SK-N-SH (cell line): ENCODE results near the gene RHOBTB3. TPM values are rescaled to one million over a fixed set of nuclear protein-coding genes. Genes with fewer than 3 reads are reported as not detected.

Experiments
- CTCF ChIA-PET: fragments of 300-600, 350-600 bp; formaldehyde crosslinking; extraction: SDS; loops from one replicate; lab custom pipeline; 2021; lab: Yijun Ruan, JAX
- POLR2A ChIA-PET: fragments of 350-600 bp; sonication (Branson Sonifier 250); formaldehyde crosslinking; extraction: SDS; loops from one replicate; lab custom pipeline; 2020; ENCODE audit warnings: antibody characterized with exemption, inconsistent platforms; lab: Yijun Ruan, JAX
- DNase-seq: peaks from one replicate; pipeline ENCODE4 v3.0.0; 2012
- H2AFZ ChIP-seq: fragments of 200-600 bp; sonication (generic); 2 replicates; pipeline ENCODE4 v1.8.1; 2016; ENCODE audit warnings: antibody characterized with exemption, mild to moderate bottlenecking, low read depth
- H3F3A ChIP-seq: fragments of 200-600 bp; sonication (generic); replicated peaks from 2 replicates; pipeline ENCODE3; 2016; ENCODE audit warnings: antibody characterized with exemption, mild to moderate bottlenecking; ENCODE audit not compliant: insufficient read depth
- H3K27ac ChIP-seq, 2 experiments: fragments of 200-500 bp in 1 of 2; fragments of 200-600 bp in 1 of 2; sonication (Bioruptor generic) in 1 of 2; sonication (generic), shearing (Covaris generic) in 1 of 2; 2 replicates each; pipeline versions ENCODE4 v1.5.1 to v1.6.1; 2014 to 2016; ENCODE audit warnings: low read depth in 2 of 2, inconsistent platforms in 1 of 2, low read length in 1 of 2, mild to moderate bottlenecking in 1 of 2, mixed read lengths in 1 of 2
- H3K27me3 ChIP-seq: fragments of 200-600 bp; sonication (generic), shearing (Covaris generic); 2 replicates; pipeline ENCODE4 v1.6.1; 2016; ENCODE audit warnings: mixed run types; ENCODE audit not compliant: insufficient read depth
- H3K36me3 ChIP-seq, 2 experiments: fragments of 200-500 bp in 1 of 2; fragments of 200-600 bp in 1 of 2; sonication (Bioruptor generic) in 1 of 2; sonication (generic) in 1 of 2; replicated peaks in 1 of 2; 2 replicates each; pipeline versions ENCODE3 to v1.5.1; 2014 to 2016; ENCODE audit warnings: low read length in 1 of 2, mild to moderate bottlenecking in 1 of 2; ENCODE audit not compliant: insufficient read depth in 2 of 2, control insufficient read depth in 1 of 2
- H3K4me1 ChIP-seq, 2 experiments: fragments of 200-500 bp in 1 of 2; fragments of 200-600 bp in 1 of 2; sonication (Bioruptor generic) in 1 of 2; sonication (generic), shearing (Covaris generic) in 1 of 2; 2 replicates each; pipeline versions ENCODE4 v1.5.1 to v1.6.1; 2014 to 2016; ENCODE audit warnings: low read depth in 1 of 2, low read length in 1 of 2, mixed run types in 1 of 2; ENCODE audit not compliant: insufficient read depth in 2 of 2, control insufficient read depth in 1 of 2
- H3K4me2 ChIP-seq: fragments of 200-600 bp; sonication (generic), shearing (Covaris generic); 2 replicates; pipeline ENCODE4 v1.6.1; 2017; ENCODE audit warnings: mixed run types
- H3K4me3 ChIP-seq, 2 experiments: fragments of 200-500 bp in 1 of 2; fragments of 200-600 bp in 1 of 2; sonication (Bioruptor generic) in 1 of 2; sonication (generic), shearing (Covaris generic) in 1 of 2; 2 replicates each; pipeline versions ENCODE4 v1.5.1 to v1.8.1; 2014 to 2016; ENCODE audit warnings: low read depth in 2 of 2, inconsistent platforms in 1 of 2, low read length in 1 of 2, mild to moderate bottlenecking in 1 of 2, mixed read lengths in 1 of 2, moderate library complexity in 1 of 2
- H3K79me2 ChIP-seq: fragments of 200-600 bp; sonication (generic); 2 replicates; pipeline ENCODE4 v1.8.1; 2017; ENCODE audit warnings: mild to moderate bottlenecking; ENCODE audit not compliant: insufficient read depth
- H3K9ac ChIP-seq: fragments of 200-600 bp; sonication (generic); 2 replicates; pipeline ENCODE4 v1.6.1; 2017; ENCODE audit warnings: mixed run types
- H3K9me2 ChIP-seq: fragments of 200-600 bp; sonication (generic); 2 replicates; pipeline ENCODE4 v1.6.1; 2017; ENCODE audit warnings: mixed run types
- H3K9me3 ChIP-seq: fragments of 200-600 bp; sonication (generic); 2 replicates; pipeline ENCODE4 v1.6.1; 2017; ENCODE audit warnings: mixed run types, mild to moderate bottlenecking, moderate library complexity
- H4K20me1 ChIP-seq: fragments of 200-600 bp; sonication (generic); 2 replicates; pipeline ENCODE4 v1.6.1; 2017; ENCODE audit warnings: mild to moderate bottlenecking, mixed run types; ENCODE audit not compliant: insufficient read depth
- CHD2 ChIP-seq: fragments of 150-350 bp; IDR thresholded peaks from 2 replicates; pipeline ENCODE4 v1.6.1; 2018; ENCODE audit warnings: low read length; ENCODE audit not compliant: partially characterized antibody
- ELF1 ChIP-seq: IDR thresholded peaks from 2 replicates; pipeline ENCODE4 v1.4.0; 2012
- EP300 ChIP-seq, 2 experiments: IDR thresholded peaks; 2 replicates each; pipeline versions ENCODE4 v1.4.0 to v1.6.1; 2012; ENCODE audit warnings: borderline replicate concordance in 1 of 2, low read depth in 1 of 2, low read length in 1 of 2
- FOXJ3 ChIP-seq: sonication (generic); formaldehyde crosslinking; IDR thresholded peaks from 2 replicates; pipeline ENCODE4 v1.5.1; 2020; ENCODE audit warnings: mild to moderate bottlenecking, missing genetic modification reagents
- FOXM1 ChIP-seq: IDR thresholded peaks from 2 replicates; pipeline ENCODE4 v1.4.0; 2012; ENCODE audit warnings: low read depth, mild to moderate bottlenecking
- MXI1 ChIP-seq: IDR thresholded peaks from 2 replicates; pipeline ENCODE4 v1.6.1; 2012; ENCODE audit warnings: mild to moderate bottlenecking, low read depth, low read length, improper control_type of control experiment
- NFIC ChIP-seq: IDR thresholded peaks from 2 replicates; pipeline ENCODE4 v1.4.0; 2012; ENCODE audit warnings: borderline replicate concordance
- NRF1 ChIP-seq: IDR thresholded peaks from 2 replicates; pipeline ENCODE4 v1.6.1; 2012; ENCODE audit warnings: low read depth, mild to moderate bottlenecking, low read length
- POLR2AphosphoS5 ChIP-seq: IDR thresholded peaks from 2 replicates; pipeline ENCODE4 v1.6.1; 2012; ENCODE audit warnings: low read depth, low read length
- REST ChIP-seq: IDR thresholded peaks from 2 replicates; pipeline ENCODE4 v1.6.1; 2012; ENCODE audit warnings: mild to moderate bottlenecking, low read depth, low read length, moderate library complexity
- RXRA ChIP-seq: IDR thresholded peaks from 2 replicates; pipeline ENCODE4 v1.4.0; 2012; ENCODE audit warnings: low read depth, mild to moderate bottlenecking, borderline replicate concordance
- SIN3A ChIP-seq: IDR thresholded peaks from 2 replicates; pipeline ENCODE4 v1.6.1; 2012; ENCODE audit warnings: low read depth, mild to moderate bottlenecking, low read length, moderate library complexity, borderline replicate concordance
- TCF12 ChIP-seq: IDR thresholded peaks from 2 replicates; pipeline ENCODE4 v1.4.0; 2012
- YY1 ChIP-seq: IDR thresholded peaks from 2 replicates; pipeline ENCODE4 v1.4.0; 2012; ENCODE audit warnings: low read depth, mild to moderate bottlenecking
- ZBTB33 ChIP-seq: IDR thresholded peaks from 2 replicates; pipeline ENCODE4 v1.4.0; 2012; ENCODE audit warnings: low read depth, borderline replicate concordance
- WGBS: methylation state at CpG from one replicate; pipeline ENCODE4 v1.1.6; 2017; ENCODE audit warnings: low lambda C conversion rate; 5-methylcytosine and 5-hydroxymethylcytosine counted together
- polyA plus RNA-seq, 3 experiments: library from polyadenylated mRNA; depleted of rRNA; stranded (reverse); fragments of >200 nt; gene quantifications; 2 replicates each; pipeline ENCODE4 v1.2.3, GENCODE V29; 2012
- TF ChIP-seq, protein P1 (sequence below): IDR thresholded peaks from 2 replicates; pipeline ENCODE4 v1.4.0; 2012; ENCODE audit warnings: low read depth, borderline replicate concordance
- TF ChIP-seq, protein P2 (sequence below): IDR thresholded peaks from 2 replicates; pipeline ENCODE4; 2012
- TF ChIP-seq, protein P3 (sequence below): fragments of 200-600 bp; sonication (generic); IDR thresholded peaks from 2 replicates; pipeline ENCODE4 v1.6.1; 2017; ENCODE audit warnings: antibody characterized with exemption, mild to moderate bottlenecking, moderate library complexity

The RHOBTB3 gene
- polyA plus RNA-seq, 1 of the 3 experiments (the other 2 are of a cell fraction) = 59.3 TPM

GRCh38 chr5:95682891-95683290, 48.2 kb upstream of the RHOBTB3 start, which contains the start of gene SPATA9:
TSS of gene SPATA9 (minus strand) at chr5:95682991. CDS start at chr5:95682854, 137 bp downstream.
- Histone ChIP-seq H3F3A (no peaks in the 10 kb centered on the region), H4K20me1 (no peaks in the 10 kb centered on the region), H3K27ac (no peak within 1 kb of the TSS), H3K4me1 (no peaks in the 10 kb centered on the region), H3K4me2 (no peak within 1 kb of the TSS), H3K9me2 (no peaks in the 10 kb centered on the region), H3K36me3 (peaks cover 0 to 5% of the 10 kb centered on the region in 2 experiments), H3K4me3 (no peak within 1 kb of the TSS), H3K9ac (no peak within 1 kb of the TSS), H3K9me3 (no peaks in the 10 kb centered on the region), H3K27me3 (no peaks in the 10 kb centered on the region), H3K79me2 (no peaks in the 10 kb centered on the region), H2AFZ (no peak within 1 kb of the TSS)
- no peak for TF ChIP-seq SIN3A
- no peak for TF ChIP-seq NRF1
- no peak for DNase-seq
- WGBS = 77% methylated on average over 1 of the region's 1 CpG
- ChIA-PET CTCF (no interaction called here), POLR2A (no interaction called here)

DNA sequence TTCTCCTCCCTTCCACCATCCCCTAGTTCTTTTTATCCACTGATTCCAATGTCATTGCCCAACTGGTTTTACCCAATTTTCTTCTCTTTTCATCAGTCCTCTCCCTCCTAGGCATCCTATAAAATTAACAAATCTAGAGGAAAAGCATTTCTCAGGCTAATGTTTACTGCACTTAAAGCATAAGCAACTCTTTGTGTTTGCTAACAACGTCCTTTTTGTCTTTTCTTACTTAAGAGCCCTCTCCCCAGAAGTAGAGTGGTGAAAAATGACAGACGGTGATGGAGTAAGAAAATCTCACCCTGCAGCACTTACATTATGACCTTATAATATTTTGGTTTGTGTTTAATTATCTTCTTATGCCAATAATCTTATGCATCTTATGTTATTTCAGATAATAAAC, 46.8 kb upstream of the RHOBTB3 start:
- ChIA-PET CTCF (interaction anchor here (0.6 kb wide), 1 partner anchor 168 kb away, joined by 3 read pairs; no protein-coding TSS in a partner anchor), POLR2A (no interaction called here)
- H3K36me3 ChIP-seq = no peaks in the 10 kb centered on the region
- TF ChIP-seq NFIC (no peak), REST (no peak), TCF12 (no peak), RXRA (no peak), EP300 (IDR thresholded peaks at IDR 0.05; ENCODE audit: borderline replicate concordance in 1 of 2, low read depth in 1 of 2, low read length in 1 of 2) (no peak), NRF1 (no peak), POLR2AphosphoS5 (no peak), SIN3A (no peak), CHD2 (no peak), FOXJ3 (no peak), FOXM1 (no peak), ZBTB33 (no peak), ELF1 (no peak), YY1 (no peak), MXI1 (no peak)
- TF ChIP-seq, protein P1, sequence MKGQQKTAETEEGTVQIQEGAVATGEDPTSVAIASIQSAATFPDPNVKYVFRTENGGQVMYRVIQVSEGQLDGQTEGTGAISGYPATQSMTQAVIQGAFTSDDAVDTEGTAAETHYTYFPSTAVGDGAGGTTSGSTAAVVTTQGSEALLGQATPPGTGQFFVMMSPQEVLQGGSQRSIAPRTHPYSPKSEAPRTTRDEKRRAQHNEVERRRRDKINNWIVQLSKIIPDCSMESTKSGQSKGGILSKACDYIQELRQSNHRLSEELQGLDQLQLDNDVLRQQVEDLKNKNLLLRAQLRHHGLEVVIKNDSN = no peak
- TF ChIP-seq, protein P2, sequence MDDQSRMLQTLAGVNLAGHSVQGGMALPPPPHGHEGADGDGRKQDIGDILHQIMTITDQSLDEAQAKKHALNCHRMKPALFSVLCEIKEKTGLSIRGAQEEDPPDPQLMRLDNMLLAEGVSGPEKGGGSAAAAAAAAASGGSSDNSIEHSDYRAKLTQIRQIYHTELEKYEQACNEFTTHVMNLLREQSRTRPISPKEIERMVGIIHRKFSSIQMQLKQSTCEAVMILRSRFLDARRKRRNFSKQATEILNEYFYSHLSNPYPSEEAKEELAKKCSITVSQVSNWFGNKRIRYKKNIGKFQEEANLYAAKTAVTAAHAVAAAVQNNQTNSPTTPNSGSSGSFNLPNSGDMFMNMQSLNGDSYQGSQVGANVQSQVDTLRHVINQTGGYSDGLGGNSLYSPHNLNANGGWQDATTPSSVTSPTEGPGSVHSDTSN = no peak
- TF ChIP-seq, protein P3, sequence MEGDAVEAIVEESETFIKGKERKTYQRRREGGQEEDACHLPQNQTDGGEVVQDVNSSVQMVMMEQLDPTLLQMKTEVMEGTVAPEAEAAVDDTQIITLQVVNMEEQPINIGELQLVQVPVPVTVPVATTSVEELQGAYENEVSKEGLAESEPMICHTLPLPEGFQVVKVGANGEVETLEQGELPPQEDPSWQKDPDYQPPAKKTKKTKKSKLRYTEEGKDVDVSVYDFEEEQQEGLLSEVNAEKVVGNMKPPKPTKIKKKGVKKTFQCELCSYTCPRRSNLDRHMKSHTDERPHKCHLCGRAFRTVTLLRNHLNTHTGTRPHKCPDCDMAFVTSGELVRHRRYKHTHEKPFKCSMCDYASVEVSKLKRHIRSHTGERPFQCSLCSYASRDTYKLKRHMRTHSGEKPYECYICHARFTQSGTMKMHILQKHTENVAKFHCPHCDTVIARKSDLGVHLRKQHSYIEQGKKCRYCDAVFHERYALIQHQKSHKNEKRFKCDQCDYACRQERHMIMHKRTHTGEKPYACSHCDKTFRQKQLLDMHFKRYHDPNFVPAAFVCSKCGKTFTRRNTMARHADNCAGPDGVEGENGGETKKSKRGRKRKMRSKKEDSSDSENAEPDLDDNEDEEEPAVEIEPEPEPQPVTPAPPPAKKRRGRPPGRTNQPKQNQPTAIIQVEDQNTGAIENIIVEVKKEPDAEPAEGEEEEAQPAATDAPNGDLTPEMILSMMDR = no peak
- TF ChIP-seq, all 33 proteins: peak for 0
- DNase-seq = no peak
- H3K9me2 ChIP-seq = no peaks in the 10 kb centered on the region
- H3K27me3 ChIP-seq = no peaks in the 10 kb centered on the region
- no peaks in the 10 kb centered on the region for H4K20me1 ChIP-seq
- H3K4me1 ChIP-seq = no peaks in the 10 kb centered on the region
- H3K9ac ChIP-seq = no peak overlapping the region
- H3K4me2 ChIP-seq = no peak overlapping the region
- H3K9me3 ChIP-seq = no peaks in the 10 kb centered on the region
- H3K79me2 ChIP-seq = no peaks in the 10 kb centered on the region
- no peak overlapping the region for H2AFZ ChIP-seq
- WGBS = 85% methylated on average over 2 of the region's 2 CpGs
- no peaks in the 10 kb centered on the region for H3F3A ChIP-seq
- no peak overlapping the region for H3K27ac ChIP-seq
- no peak overlapping the region for H3K4me3 ChIP-seq
